ENCODE data around the gene LCN1. TPM values are rescaled to one million over a fixed set of nuclear protein-coding genes. Genes with fewer than 3 reads are reported as not detected.
A peak's percentile ranks its signal among the peaks of the same experiment; 100 is the strongest.
"Not testable (repeated sequence)": the region's sequence is repeated elsewhere in the genome, so short reads cannot be mapped to it uniquely, and the experiment has no call there.

Gene LCN1
- polyA plus RNA-seq, 3 donors: not detected

DNA sequence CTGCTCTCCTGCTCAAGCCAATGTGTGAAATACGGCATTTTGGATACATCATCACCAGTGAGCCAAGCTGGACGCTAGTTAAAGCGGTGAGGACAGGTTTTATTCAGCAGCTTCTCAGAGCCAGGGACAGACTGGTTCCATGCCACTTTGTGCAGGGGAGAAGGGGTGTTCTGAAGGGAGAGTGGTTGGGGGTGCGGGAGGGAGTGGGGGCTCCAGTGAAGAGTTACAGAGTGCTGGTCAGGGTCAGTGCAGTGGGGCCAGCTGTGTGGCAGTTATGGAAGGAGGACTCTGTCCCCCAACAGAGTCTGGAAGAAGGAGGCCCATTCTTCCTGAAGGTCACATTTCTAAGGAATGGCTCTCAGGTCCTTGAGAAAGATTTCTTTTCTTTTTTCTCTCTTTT, 13.6 kb downstream of the LCN1 start:
- H3K9me3 ChIP-seq (replicated peaks in 1 of 2; ENCODE audit: control insufficient read depth in 1 of 2, insufficient read depth in 1 of 2, low read length in 2 of 2); H3K79me2 ChIP-seq (ENCODE audit: insufficient read depth, low read length); H4K20me1 ChIP-seq (ENCODE audit: insufficient read depth, low read length); H3K9me3 Mint-ChIP-seq; H3K27ac Mint-ChIP-seq; H3K36me3 Mint-ChIP-seq; intact Hi-C loops (cut with micrococcal nuclease); DNase-seq; H2AFZ ChIP-seq (ENCODE audit: insufficient read depth, low read depth, low read length, poor library complexity, severe bottlenecking); H3K27ac ChIP-seq (ENCODE audit: low read depth in 1 of 2, low read length in 2 of 2); H3K9ac ChIP-seq (ENCODE audit: insufficient read depth, low read length, poor library complexity, severe bottlenecking); H3K36me3 ChIP-seq (replicated peaks in 1 of 2; ENCODE audit: control insufficient read depth in 1 of 2, insufficient read depth in 2 of 2, low read length in 2 of 2); H3K4me2 ChIP-seq (replicated peaks; ENCODE audit: extremely low read depth, low read length, poor library complexity, severe bottlenecking); H3K27me3 ChIP-seq (ENCODE audit: control insufficient read depth in 2 of 2, insufficient read depth in 2 of 2, low read length in 2 of 2); H3K4me1 Mint-ChIP-seq; H3K4me3 ChIP-seq (replicated peaks in 1 of 3; ENCODE audit: low read depth in 2 of 3, low read length in 3 of 3); H3K4me1 ChIP-seq (ENCODE audit: control insufficient read depth in 1 of 2, insufficient read depth in 2 of 2, low read length in 2 of 2): not testable (repeated sequence)
- Mint-ChIP-seq H3K4me3 (peak overlapping the region in 1 of 2 donors; percentile 40), H3K27me3 (ENCODE audit: low read depth in 3 of 3) (peaks cover 4 to 26% (median 11%) of the 10 kb centered on the region in 3 donors)
- WGBS (ENCODE audit: insufficient coverage): 88% methylated on average over 4 of the region's 4 CpGs

DNA sequence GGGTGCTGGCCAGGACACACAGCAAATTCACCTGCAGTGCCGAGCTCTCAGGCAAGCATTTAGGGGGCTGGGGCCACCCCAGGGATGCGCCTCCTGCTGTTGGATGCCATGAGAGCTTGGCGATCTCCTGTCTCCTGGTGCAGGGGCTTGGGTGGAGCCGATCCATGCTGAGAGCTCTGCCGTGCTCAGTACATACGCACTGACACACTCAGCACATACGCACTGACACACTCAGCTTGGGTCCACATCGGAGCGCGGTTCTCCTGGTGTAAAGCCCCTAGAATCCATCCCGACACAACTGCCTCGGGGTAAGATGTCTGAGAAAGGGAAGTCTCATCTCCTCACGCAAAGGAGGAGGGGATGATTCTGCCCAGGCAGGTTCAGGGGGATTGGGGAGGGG, 14.4 kb downstream of the LCN1 start:
- H3K4me1 Mint-ChIP-seq; H3K9me3 ChIP-seq (replicated peaks in 1 of 2; ENCODE audit: control insufficient read depth in 1 of 2, insufficient read depth in 1 of 2, low read length in 2 of 2); H2AFZ ChIP-seq (ENCODE audit: insufficient read depth, low read depth, low read length, poor library complexity, severe bottlenecking); H3K9me3 Mint-ChIP-seq; H3K36me3 Mint-ChIP-seq; H3K9ac ChIP-seq (ENCODE audit: insufficient read depth, low read length, poor library complexity, severe bottlenecking); H3K4me1 ChIP-seq (ENCODE audit: control insufficient read depth in 1 of 2, insufficient read depth in 2 of 2, low read length in 2 of 2); H3K36me3 ChIP-seq (replicated peaks in 1 of 2; ENCODE audit: control insufficient read depth in 1 of 2, insufficient read depth in 2 of 2, low read length in 2 of 2); H3K4me3 ChIP-seq (replicated peaks in 1 of 3; ENCODE audit: low read depth in 2 of 3, low read length in 3 of 3); H3K27me3 ChIP-seq (ENCODE audit: control insufficient read depth in 2 of 2, insufficient read depth in 2 of 2, low read length in 2 of 2); DNase-seq; H3K4me2 ChIP-seq (replicated peaks; ENCODE audit: extremely low read depth, low read length, poor library complexity, severe bottlenecking); H3K79me2 ChIP-seq (ENCODE audit: insufficient read depth, low read length); intact Hi-C loops (cut with micrococcal nuclease); H4K20me1 ChIP-seq (ENCODE audit: insufficient read depth, low read length); H3K27ac ChIP-seq (ENCODE audit: low read depth in 1 of 2, low read length in 2 of 2); H3K27ac Mint-ChIP-seq; H3K4me3 Mint-ChIP-seq: not testable (repeated sequence)
- 93% methylated on average over 3 of the region's 13 CpGs for WGBS (ENCODE audit: insufficient coverage)
- H3K27me3 Mint-ChIP-seq (ENCODE audit: low read depth in 3 of 3): peaks cover 4 to 26% (median 13%) of the 10 kb centered on the region in 3 donors

DNA sequence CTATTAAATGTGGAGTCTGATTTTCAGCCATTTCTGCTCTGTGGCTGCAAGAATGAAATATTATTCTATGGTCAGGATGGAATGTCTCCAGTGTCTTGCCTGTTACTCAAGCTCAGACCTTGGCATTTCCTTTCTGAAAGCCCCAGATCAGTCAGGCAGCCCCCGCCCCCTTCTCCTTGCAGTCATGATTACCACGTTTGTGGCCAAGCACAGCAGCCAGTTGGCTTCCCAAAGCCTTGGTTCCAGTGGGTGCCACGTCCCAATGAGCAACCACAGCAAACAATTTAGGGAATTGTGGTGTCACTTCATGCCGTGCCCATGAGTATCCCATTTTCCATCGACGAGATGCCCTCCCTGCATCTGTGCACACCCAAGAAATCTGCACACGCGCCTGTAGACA, 15.0 kb downstream of the LCN1 start:
- Histone ChIP-seq H3K9ac (ENCODE audit: insufficient read depth, low read length, poor library complexity, severe bottlenecking) (no peak overlapping the region), H3K4me1 (ENCODE audit: control insufficient read depth in 1 of 2, insufficient read depth in 2 of 2, low read length in 2 of 2) (no peaks in the 10 kb centered on the region), H2AFZ (ENCODE audit: insufficient read depth, low read depth, low read length, poor library complexity, severe bottlenecking) (no peak overlapping the region), H3K9me3 (replicated peaks in 1 of 2; ENCODE audit: control insufficient read depth in 1 of 2, insufficient read depth in 1 of 2, low read length in 2 of 2) (no peaks in the 10 kb centered on the region), H3K27ac (ENCODE audit: low read depth in 1 of 2, low read length in 2 of 2) (no peak overlapping the region), H3K4me2 (replicated peaks; ENCODE audit: extremely low read depth, low read length, poor library complexity, severe bottlenecking) (no peak overlapping the region), H3K79me2 (ENCODE audit: insufficient read depth, low read length) (no peaks in the 10 kb centered on the region), H3K27me3 (ENCODE audit: control insufficient read depth in 2 of 2, insufficient read depth in 2 of 2, low read length in 2 of 2) (peaks cover 0 to 3% of the 10 kb centered on the region in 2 donors), H4K20me1 (ENCODE audit: insufficient read depth, low read length) (no peaks in the 10 kb centered on the region), H3K4me3 (replicated peaks in 1 of 3; ENCODE audit: low read depth in 2 of 3, low read length in 3 of 3) (no peak overlapping the region), H3K36me3 (replicated peaks in 1 of 2; ENCODE audit: control insufficient read depth in 1 of 2, insufficient read depth in 2 of 2, low read length in 2 of 2) (no peaks in the 10 kb centered on the region)
- H3K4me3 Mint-ChIP-seq: no peak overlapping the region
- 66% methylated on average over 7 of the region's 8 CpGs for WGBS (ENCODE audit: insufficient coverage)
- H3K27me3 Mint-ChIP-seq (ENCODE audit: low read depth in 3 of 3): peaks cover 4 to 26% (median 11%) of the 10 kb centered on the region in 3 donors
- H3K36me3 Mint-ChIP-seq: no peaks in the 10 kb centered on the region
- intact Hi-C loops (cut with micrococcal nuclease): no loop called here
- TF ChIP-seq, protein P1, sequence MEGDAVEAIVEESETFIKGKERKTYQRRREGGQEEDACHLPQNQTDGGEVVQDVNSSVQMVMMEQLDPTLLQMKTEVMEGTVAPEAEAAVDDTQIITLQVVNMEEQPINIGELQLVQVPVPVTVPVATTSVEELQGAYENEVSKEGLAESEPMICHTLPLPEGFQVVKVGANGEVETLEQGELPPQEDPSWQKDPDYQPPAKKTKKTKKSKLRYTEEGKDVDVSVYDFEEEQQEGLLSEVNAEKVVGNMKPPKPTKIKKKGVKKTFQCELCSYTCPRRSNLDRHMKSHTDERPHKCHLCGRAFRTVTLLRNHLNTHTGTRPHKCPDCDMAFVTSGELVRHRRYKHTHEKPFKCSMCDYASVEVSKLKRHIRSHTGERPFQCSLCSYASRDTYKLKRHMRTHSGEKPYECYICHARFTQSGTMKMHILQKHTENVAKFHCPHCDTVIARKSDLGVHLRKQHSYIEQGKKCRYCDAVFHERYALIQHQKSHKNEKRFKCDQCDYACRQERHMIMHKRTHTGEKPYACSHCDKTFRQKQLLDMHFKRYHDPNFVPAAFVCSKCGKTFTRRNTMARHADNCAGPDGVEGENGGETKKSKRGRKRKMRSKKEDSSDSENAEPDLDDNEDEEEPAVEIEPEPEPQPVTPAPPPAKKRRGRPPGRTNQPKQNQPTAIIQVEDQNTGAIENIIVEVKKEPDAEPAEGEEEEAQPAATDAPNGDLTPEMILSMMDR (IDR thresholded peaks at IDR 0.05): no peak
- no peaks in the 10 kb centered on the region for H3K4me1 Mint-ChIP-seq
- no peak for DNase-seq
- peaks cover 0 to 2% (median 0%) of the 10 kb centered on the region in 7 donors for H3K9me3 Mint-ChIP-seq
- no peak overlapping the region for H3K27ac Mint-ChIP-seq

DNA sequence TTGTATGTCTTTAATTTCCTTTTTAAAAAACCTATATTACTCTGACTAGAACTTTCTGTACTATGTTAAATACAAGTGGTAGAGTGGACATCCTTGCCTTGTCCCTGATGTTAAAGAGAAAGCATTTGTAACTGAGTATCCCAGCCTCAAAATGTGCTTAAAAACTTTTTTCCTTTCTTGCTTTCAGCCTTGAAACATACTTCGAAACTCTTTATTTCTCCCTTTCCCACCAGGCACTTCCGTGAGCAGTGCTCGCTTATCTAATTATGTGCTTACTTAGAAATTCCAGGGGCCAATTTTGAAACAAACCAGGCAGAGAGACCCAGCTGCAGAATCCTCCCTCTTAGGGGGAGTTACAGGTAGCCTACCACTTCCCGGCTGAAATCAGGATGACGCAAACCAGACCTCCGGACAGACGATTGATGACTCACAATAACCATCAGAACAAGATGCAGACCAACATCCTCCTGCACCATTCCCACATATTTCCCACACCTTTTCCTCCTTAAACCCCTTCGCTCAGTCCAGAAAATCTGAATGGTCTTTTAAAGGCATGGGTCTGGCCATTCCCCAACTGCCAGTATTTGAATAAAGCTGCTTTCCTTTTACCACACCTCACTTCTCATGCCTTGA, 22.1 kb downstream of the LCN1 start:
- H3K4me2 ChIP-seq (replicated peaks; ENCODE audit: extremely low read depth, low read length, poor library complexity, severe bottlenecking); intact Hi-C loops (cut with micrococcal nuclease); H2AFZ ChIP-seq (ENCODE audit: insufficient read depth, low read depth, low read length, poor library complexity, severe bottlenecking); H3K4me1 ChIP-seq (ENCODE audit: control insufficient read depth in 1 of 2, insufficient read depth in 2 of 2, low read length in 2 of 2); H4K20me1 ChIP-seq (ENCODE audit: insufficient read depth, low read length); H3K36me3 Mint-ChIP-seq; H3K4me1 Mint-ChIP-seq; H3K9me3 ChIP-seq (replicated peaks in 1 of 2; ENCODE audit: control insufficient read depth in 1 of 2, insufficient read depth in 1 of 2, low read length in 2 of 2); H3K9ac ChIP-seq (ENCODE audit: insufficient read depth, low read length, poor library complexity, severe bottlenecking); H3K27ac ChIP-seq (ENCODE audit: low read depth in 1 of 2, low read length in 2 of 2); H3K36me3 ChIP-seq (replicated peaks in 1 of 2; ENCODE audit: control insufficient read depth in 1 of 2, insufficient read depth in 2 of 2, low read length in 2 of 2); H3K27me3 ChIP-seq (ENCODE audit: control insufficient read depth in 2 of 2, insufficient read depth in 2 of 2, low read length in 2 of 2); DNase-seq; H3K4me3 ChIP-seq (replicated peaks in 1 of 3; ENCODE audit: low read depth in 2 of 3, low read length in 3 of 3); H3K79me2 ChIP-seq (ENCODE audit: insufficient read depth, low read length): not testable (repeated sequence)
- H3K4me3 Mint-ChIP-seq: peak overlapping the region in 1 of 2 donors; percentile 39
- WGBS (ENCODE audit: insufficient coverage): 72% methylated on average over 4 of the region's 8 CpGs
- peak overlapping the region in 1 of 7 donors; percentile 28 for H3K27ac Mint-ChIP-seq
- peaks cover 0 to 16% (median 3%) of the 10 kb centered on the region in 7 donors for H3K9me3 Mint-ChIP-seq
- H3K27me3 Mint-ChIP-seq (ENCODE audit: low read depth in 3 of 3): peaks cover 2 to 10% (median 6%) of the 10 kb centered on the region in 3 donors

Measured in CD14-positive monocyte (primary cell).